Measurements from ENCODE around the gene IMPDH1. TPM values are rescaled to one million over a fixed set of nuclear protein-coding genes. Genes with fewer than 3 reads are reported as not detected.

The IMPDH1 gene
- total RNA-seq, 1 donor from 2014 or later = 17.4 TPM

DNA sequence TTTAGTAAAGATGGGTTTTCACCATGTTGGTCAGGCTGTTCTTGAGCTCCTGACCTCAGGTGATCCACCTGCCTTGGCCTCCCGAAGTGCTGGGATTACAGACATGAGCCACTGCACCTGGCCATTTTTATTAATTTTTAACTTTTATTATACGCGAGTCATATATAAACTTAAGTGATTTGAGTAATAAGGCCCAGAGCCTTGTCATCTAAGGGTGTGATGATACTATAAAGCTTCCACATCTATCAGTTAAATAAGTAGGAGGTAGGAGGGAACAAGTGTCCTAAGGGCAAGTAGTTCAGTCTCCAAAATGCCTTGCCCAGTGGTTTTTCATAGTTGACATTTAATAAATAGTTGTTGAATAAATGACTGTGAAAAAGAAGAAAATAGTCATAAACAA is 32.6 kb upstream of the IMPDH1 start:
- Histone ChIP-seq H3K9me3 (replicated peaks) (no peaks in the 10 kb centered on the region), H3K36me3 (no peaks in the 10 kb centered on the region), H3K4me1 (peaks cover 8% of the 10 kb centered on the region), H3K27me3 (ENCODE audit: low read depth) (no peaks in the 10 kb centered on the region), H3K4me3 (no peak overlapping the region), H3K27ac (replicated peaks) (no peak overlapping the region)
- TF ChIP-seq, protein P1, sequence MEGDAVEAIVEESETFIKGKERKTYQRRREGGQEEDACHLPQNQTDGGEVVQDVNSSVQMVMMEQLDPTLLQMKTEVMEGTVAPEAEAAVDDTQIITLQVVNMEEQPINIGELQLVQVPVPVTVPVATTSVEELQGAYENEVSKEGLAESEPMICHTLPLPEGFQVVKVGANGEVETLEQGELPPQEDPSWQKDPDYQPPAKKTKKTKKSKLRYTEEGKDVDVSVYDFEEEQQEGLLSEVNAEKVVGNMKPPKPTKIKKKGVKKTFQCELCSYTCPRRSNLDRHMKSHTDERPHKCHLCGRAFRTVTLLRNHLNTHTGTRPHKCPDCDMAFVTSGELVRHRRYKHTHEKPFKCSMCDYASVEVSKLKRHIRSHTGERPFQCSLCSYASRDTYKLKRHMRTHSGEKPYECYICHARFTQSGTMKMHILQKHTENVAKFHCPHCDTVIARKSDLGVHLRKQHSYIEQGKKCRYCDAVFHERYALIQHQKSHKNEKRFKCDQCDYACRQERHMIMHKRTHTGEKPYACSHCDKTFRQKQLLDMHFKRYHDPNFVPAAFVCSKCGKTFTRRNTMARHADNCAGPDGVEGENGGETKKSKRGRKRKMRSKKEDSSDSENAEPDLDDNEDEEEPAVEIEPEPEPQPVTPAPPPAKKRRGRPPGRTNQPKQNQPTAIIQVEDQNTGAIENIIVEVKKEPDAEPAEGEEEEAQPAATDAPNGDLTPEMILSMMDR (IDR thresholded peaks at IDR 0.05; ENCODE audit: borderline replicate concordance) = no peak
- DNase-seq = no peak
- intact Hi-C loops (cut with micrococcal nuclease) = no loop called here

GRCh38 chr7:128437426-128438332 is 27.9 kb upstream of the IMPDH1 start:
- Histone ChIP-seq H3K4me3 (no peak overlapping the region), H3K36me3 (no peaks in the 10 kb centered on the region), H3K4me1 (no peaks in the 10 kb centered on the region), H3K27ac (replicated peaks) (no peak overlapping the region), H3K27me3 (ENCODE audit: low read depth) (no peaks in the 10 kb centered on the region), H3K9me3 (replicated peaks) (no peaks in the 10 kb centered on the region)
- no peak for DNase-seq
- intact Hi-C loops (cut with micrococcal nuclease) = no loop called here
- TF ChIP-seq, protein P1 (IDR thresholded peaks at IDR 0.05; ENCODE audit: borderline replicate concordance) = no peak

DNA sequence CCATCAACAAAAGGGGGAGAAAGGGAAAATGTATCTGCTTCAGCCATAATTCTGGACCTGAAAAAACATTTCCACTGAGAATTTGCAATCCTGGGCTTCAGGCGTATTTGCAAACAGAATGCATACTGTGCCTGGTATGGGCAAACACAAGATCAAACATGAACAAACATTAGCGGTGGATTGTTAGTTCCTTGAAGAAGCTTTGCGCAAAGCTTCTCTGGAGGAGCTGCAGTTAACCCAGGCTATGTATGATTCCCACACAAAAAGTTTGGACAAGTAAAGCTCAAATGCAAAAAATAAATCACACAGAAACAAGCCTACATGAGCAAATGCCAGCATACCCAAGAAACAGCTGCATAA is 25.5 kb upstream of the IMPDH1 start:
- no peaks in the 10 kb centered on the region for H3K9me3 ChIP-seq (replicated peaks)
- no peak for DNase-seq
- no peak overlapping the region for H3K27ac ChIP-seq (replicated peaks)
- intact Hi-C loops (cut with micrococcal nuclease) = no loop called here
- H3K4me1 ChIP-seq = no peaks in the 10 kb centered on the region
- H3K36me3 ChIP-seq = no peaks in the 10 kb centered on the region
- TF ChIP-seq, protein P1 (IDR thresholded peaks at IDR 0.05; ENCODE audit: borderline replicate concordance) = no peak
- H3K27me3 ChIP-seq (ENCODE audit: low read depth) = no peaks in the 10 kb centered on the region
- no peak overlapping the region for H3K4me3 ChIP-seq

- DNase-seq = no peak
- H3K9me3 ChIP-seq (replicated peaks) = no peaks in the 10 kb centered on the region
- no peak overlapping the region for H3K27ac ChIP-seq (replicated peaks)
- no peaks in the 10 kb centered on the region for H3K4me1 ChIP-seq
- H3K27me3 ChIP-seq (ENCODE audit: low read depth) = no peaks in the 10 kb centered on the region
- TF ChIP-seq, protein P1 (IDR thresholded peaks at IDR 0.05; ENCODE audit: borderline replicate concordance) = no peak
- H3K36me3 ChIP-seq = no peaks in the 10 kb centered on the region
- no peak overlapping the region for H3K4me3 ChIP-seq
- intact Hi-C loops (cut with micrococcal nuclease) = no loop called here
These were observed 24.9 kb upstream of the IMPDH1 start for GRCh38 chr7:128434413-128435326.

DNA sequence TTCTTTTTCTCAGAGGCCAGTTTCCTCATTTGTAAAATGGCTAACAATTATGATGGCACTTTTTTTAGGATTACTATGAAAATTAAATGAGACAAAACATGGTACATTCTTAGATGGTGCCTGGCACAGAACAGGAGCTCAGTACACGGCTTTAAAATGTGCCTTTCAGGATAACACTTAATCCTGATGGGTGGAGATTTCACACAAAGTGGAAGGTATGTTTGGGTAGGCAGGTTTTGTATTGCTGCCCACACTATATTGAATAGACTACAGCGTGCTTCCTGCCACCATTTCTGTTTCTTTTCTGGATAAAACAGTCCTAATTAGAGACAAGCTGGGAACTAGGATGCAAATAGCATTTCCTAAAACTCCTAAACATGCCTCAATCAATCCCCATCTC is 22.0 kb upstream of the IMPDH1 start:
- intact Hi-C loops (cut with micrococcal nuclease) = no loop called here
- TF ChIP-seq, protein P1 (IDR thresholded peaks at IDR 0.05; ENCODE audit: borderline replicate concordance) = no peak
- Histone ChIP-seq H3K9me3 (replicated peaks) (no peaks in the 10 kb centered on the region), H3K4me1 (peaks cover 2% of the 10 kb centered on the region), H3K36me3 (no peaks in the 10 kb centered on the region), H3K4me3 (no peak overlapping the region), H3K27me3 (ENCODE audit: low read depth) (no peaks in the 10 kb centered on the region), H3K27ac (replicated peaks) (no peak overlapping the region)
- no peak for DNase-seq

Measured in left ventricle myocardium inferior (tissue), 1 donor.